ENCODE measurements around the gene MDFI. TPM values are rescaled to one million over a fixed set of nuclear protein-coding genes. Genes with fewer than 3 reads are reported as not detected.

MDFI gene
- polyA plus RNA-seq, 1 donor from 2014 or later, result 42.5 TPM

DNA sequence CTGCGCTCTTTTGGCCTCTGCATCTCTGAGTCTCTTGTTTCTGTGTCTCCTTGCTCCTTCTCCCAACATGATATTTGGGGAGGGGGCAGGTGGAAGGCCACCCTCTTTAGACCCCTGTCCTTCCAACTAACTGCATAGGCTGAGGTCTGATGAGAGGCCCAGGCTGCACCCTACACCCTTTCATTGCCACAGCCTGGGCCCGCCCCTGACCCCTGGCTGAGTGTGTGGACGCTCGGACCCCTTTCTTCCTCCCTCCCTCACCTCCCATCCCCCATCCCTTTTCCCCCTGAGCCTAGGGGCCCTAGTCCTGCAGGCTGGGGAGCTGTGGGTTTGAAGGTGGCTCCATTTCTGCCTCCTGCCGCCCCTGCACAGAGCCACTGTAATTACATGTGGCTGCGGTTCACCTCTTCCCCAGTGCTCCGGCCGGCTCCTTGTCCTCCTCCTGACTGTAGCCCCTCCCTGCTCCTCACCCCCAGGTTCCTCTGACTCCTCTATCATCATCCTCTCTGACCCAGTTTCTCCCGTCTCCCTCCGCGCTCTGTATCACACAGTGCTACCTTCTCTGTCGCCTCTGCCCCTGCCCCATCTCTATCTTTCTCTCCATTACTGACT lies 6.8 kb downstream of the MDFI start:
- peak overlapping the region; percentile 15 for H3K4me3 ChIP-seq (ENCODE audit: low read length)
- no peaks in the 10 kb centered on the region for H3K36me3 ChIP-seq (ENCODE audit: insufficient read depth, low read length)
- peaks cover 3% of the 10 kb centered on the region for H3K27me3 ChIP-seq (ENCODE audit: insufficient read depth, low read depth, low read length)
- H3K27ac ChIP-seq (ENCODE audit: low read length), result peak overlapping the region; percentile 25
- H3K9me2 ChIP-seq (ENCODE audit: insufficient read depth, low read length), result no peaks in the 10 kb centered on the region
- no peaks in the 10 kb centered on the region for H4K20me1 ChIP-seq (ENCODE audit: insufficient read depth)
- H2AFZ ChIP-seq (ENCODE audit: low read depth, low read length), result peak overlapping the region; percentile 41
- H3F3A ChIP-seq (ENCODE audit: insufficient read depth, low read length, poor library complexity, severe bottlenecking), result no peaks in the 10 kb centered on the region
- H3K9me3 ChIP-seq (ENCODE audit: low read length), result no peaks in the 10 kb centered on the region
- TF ChIP-seq POLR2AphosphoS5 (IDR thresholded peaks at IDR 0.05), result no peak
- TF ChIP-seq SMC3 (conservative IDR thresholded peaks at IDR 0.05; ENCODE audit: poor library complexity), result no peak
- H3K4me2 ChIP-seq (ENCODE audit: low read length), result no peak overlapping the region
- peak overlapping the region; percentile 44 for H3K9ac ChIP-seq (ENCODE audit: low read length)
- H3K79me2 ChIP-seq (replicated peaks; ENCODE audit: insufficient read depth, low read length), result no peaks in the 10 kb centered on the region

DNA sequence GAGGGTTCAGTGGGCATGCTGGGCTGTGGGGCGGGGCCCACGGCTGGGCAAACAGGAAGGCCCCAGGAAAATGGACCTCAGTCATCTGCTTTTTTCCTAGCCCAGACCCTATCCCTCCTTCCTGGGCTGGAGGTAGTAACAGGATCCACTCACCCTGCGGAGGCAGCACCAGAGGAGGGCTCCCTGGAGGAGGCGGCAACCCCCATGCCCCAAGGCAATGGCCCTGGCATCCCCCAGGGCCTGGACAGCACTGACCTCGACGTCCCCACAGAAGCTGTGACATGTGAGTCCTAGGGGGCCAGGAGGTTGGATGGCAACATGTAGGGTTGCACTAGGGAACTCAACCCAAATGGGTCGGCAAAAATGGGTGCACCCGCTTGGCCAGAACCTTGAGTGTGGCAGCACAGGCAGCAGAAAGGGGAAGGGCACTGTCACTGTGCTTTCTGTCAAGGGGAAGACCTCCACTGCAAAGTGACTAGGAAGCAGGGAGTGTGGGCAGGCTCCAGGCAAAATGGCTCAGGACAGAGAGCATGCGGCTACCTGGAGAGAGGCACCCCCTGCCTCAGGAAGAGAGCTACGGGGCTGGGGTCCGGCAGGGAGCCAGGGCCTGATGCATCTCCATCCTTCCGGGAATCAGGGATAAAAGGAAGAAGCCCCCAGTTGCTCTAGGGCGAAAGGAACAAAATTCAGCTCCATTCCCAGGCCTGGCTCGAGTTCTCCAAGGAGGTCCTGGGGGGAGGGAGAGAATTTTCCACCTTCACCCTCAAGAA lies 7.9 kb downstream of the MDFI start:
- Histone ChIP-seq H3F3A (ENCODE audit: insufficient read depth, low read length, poor library complexity, severe bottlenecking) (no peaks in the 10 kb centered on the region), H3K27ac (ENCODE audit: low read length) (no peak overlapping the region), H3K4me2 (ENCODE audit: low read length) (no peak overlapping the region), H3K9me2 (ENCODE audit: insufficient read depth, low read length) (no peaks in the 10 kb centered on the region), H3K9me3 (ENCODE audit: low read length) (no peaks in the 10 kb centered on the region), H3K9ac (ENCODE audit: low read length) (no peak overlapping the region), H3K4me3 (ENCODE audit: low read length) (no peak overlapping the region), H3K36me3 (ENCODE audit: insufficient read depth, low read length) (no peaks in the 10 kb centered on the region), H3K27me3 (ENCODE audit: insufficient read depth, low read depth, low read length) (no peaks in the 10 kb centered on the region), H3K79me2 (replicated peaks; ENCODE audit: insufficient read depth, low read length) (no peaks in the 10 kb centered on the region), H4K20me1 (ENCODE audit: insufficient read depth) (no peaks in the 10 kb centered on the region), H2AFZ (ENCODE audit: low read depth, low read length) (no peak overlapping the region)
- TF ChIP-seq SMC3 (conservative IDR thresholded peaks at IDR 0.05; ENCODE audit: poor library complexity) (no peak), EZH2 (IDR thresholded peaks at IDR 0.05; ENCODE audit: borderline replicate concordance, insufficient read depth, low read length, poor library complexity, severe bottlenecking) (no peak), POLR2AphosphoS5 (IDR thresholded peaks at IDR 0.05) (no peak), TAF1 (IDR thresholded peaks at IDR 0.05; ENCODE audit: low read depth) (no peak), MXI1 (conservative IDR thresholded peaks at IDR 0.05; ENCODE audit: poor library complexity, severe bottlenecking) (no peak), RAD21 (conservative IDR thresholded peaks at IDR 0.05) (no peak), EP300 (conservative IDR thresholded peaks at IDR 0.05; ENCODE audit: poor library complexity, severe bottlenecking) (no peak)
- TF ChIP-seq, protein P1, sequence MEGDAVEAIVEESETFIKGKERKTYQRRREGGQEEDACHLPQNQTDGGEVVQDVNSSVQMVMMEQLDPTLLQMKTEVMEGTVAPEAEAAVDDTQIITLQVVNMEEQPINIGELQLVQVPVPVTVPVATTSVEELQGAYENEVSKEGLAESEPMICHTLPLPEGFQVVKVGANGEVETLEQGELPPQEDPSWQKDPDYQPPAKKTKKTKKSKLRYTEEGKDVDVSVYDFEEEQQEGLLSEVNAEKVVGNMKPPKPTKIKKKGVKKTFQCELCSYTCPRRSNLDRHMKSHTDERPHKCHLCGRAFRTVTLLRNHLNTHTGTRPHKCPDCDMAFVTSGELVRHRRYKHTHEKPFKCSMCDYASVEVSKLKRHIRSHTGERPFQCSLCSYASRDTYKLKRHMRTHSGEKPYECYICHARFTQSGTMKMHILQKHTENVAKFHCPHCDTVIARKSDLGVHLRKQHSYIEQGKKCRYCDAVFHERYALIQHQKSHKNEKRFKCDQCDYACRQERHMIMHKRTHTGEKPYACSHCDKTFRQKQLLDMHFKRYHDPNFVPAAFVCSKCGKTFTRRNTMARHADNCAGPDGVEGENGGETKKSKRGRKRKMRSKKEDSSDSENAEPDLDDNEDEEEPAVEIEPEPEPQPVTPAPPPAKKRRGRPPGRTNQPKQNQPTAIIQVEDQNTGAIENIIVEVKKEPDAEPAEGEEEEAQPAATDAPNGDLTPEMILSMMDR (IDR thresholded peaks at IDR 0.05; ENCODE audit: poor library complexity, severe bottlenecking), result no peak
- TF ChIP-seq, protein P2, sequence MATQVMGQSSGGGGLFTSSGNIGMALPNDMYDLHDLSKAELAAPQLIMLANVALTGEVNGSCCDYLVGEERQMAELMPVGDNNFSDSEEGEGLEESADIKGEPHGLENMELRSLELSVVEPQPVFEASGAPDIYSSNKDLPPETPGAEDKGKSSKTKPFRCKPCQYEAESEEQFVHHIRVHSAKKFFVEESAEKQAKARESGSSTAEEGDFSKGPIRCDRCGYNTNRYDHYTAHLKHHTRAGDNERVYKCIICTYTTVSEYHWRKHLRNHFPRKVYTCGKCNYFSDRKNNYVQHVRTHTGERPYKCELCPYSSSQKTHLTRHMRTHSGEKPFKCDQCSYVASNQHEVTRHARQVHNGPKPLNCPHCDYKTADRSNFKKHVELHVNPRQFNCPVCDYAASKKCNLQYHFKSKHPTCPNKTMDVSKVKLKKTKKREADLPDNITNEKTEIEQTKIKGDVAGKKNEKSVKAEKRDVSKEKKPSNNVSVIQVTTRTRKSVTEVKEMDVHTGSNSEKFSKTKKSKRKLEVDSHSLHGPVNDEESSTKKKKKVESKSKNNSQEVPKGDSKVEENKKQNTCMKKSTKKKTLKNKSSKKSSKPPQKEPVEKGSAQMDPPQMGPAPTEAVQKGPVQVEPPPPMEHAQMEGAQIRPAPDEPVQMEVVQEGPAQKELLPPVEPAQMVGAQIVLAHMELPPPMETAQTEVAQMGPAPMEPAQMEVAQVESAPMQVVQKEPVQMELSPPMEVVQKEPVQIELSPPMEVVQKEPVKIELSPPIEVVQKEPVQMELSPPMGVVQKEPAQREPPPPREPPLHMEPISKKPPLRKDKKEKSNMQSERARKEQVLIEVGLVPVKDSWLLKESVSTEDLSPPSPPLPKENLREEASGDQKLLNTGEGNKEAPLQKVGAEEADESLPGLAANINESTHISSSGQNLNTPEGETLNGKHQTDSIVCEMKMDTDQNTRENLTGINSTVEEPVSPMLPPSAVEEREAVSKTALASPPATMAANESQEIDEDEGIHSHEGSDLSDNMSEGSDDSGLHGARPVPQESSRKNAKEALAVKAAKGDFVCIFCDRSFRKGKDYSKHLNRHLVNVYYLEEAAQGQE (IDR thresholded peaks at IDR 0.05; ENCODE audit: borderline replicate concordance), result no peak

Data from neural cell (in vitro differentiated cells).